GM21723 (cell line): ENCODE measurements around the gene PCYOX1L.

Source experiments
- ATAC-seq: cut with Tn5 transposase; IDR thresholded peaks from one replicate; pipeline ENCODE4 v1.9.1; 2021; ENCODE audit warnings: mild to moderate bottlenecking, moderate library complexity; ENCODE audit not compliant: unreplicated experiment

The PCYOX1L gene

GRCh38 chr5:149367249-149367971, 9.6 kb downstream of the PCYOX1L start:
- ATAC-seq = peak; percentile 75

- ATAC-seq = no peak
These were observed 10.3 kb downstream of the PCYOX1L start for GRCh38 chr5:149367972-149368645.

- ATAC-seq = no peak
These were observed 13.0 kb downstream of the PCYOX1L start for GRCh38 chr5:149370878-149371277.

- peak; percentile 74 for ATAC-seq
These were observed 13.6 kb downstream of the PCYOX1L start for GRCh38 chr5:149371296-149371962.

- no peak for ATAC-seq
These were observed 14.4 kb downstream of the PCYOX1L start for GRCh38 chr5:149372076-149372795.

GRCh38 chr5:149372932-149373331, 15.1 kb downstream of the PCYOX1L start:
- ATAC-seq = no peak

- ATAC-seq = no peak
These were observed 16.5 kb downstream of the PCYOX1L start for GRCh38 chr5:149374303-149374702.

- ATAC-seq = no peak
These were observed 17.0 kb downstream of the PCYOX1L start for GRCh38 chr5:149374801-149375200.

- no peak for ATAC-seq
These were observed 17.6 kb downstream of the PCYOX1L start for GRCh38 chr5:149375434-149375833.

GRCh38 chr5:149376104-149376503, 18.3 kb downstream of the PCYOX1L start:
- no peak for ATAC-seq

- ATAC-seq = no peak
These were observed 19.0 kb downstream of the PCYOX1L start for GRCh38 chr5:149376711-149377447.

GRCh38 chr5:149378241-149378820, 20.5 kb downstream of the PCYOX1L start:
- no peak for ATAC-seq

GRCh38 chr5:149379177-149379761, 21.4 kb downstream of the PCYOX1L start, which contains the start of gene IL17B:
IL17B (minus strand) TSS chr5:149379292; CDS start chr5:149379225, 67 bp downstream.
- ATAC-seq = no peak

- no peak for ATAC-seq
These were observed 22.1 kb downstream of the PCYOX1L start for GRCh38 chr5:149379818-149380374.

GRCh38 chr5:149380466-149381121, 22.7 kb downstream of the PCYOX1L start:
- ATAC-seq = no peak

- no peak for ATAC-seq
These were observed 23.6 kb downstream of the PCYOX1L start for GRCh38 chr5:149381261-149381985.

- no peak for ATAC-seq
These were observed 24.1 kb downstream of the PCYOX1L start for GRCh38 chr5:149381986-149382338.

- no peak for ATAC-seq
These were observed 24.8 kb downstream of the PCYOX1L start for GRCh38 chr5:149382517-149383220.
